Measurements from ENCODE around the gene CASZ1. TPM values are rescaled to one million over a fixed set of nuclear protein-coding genes. Genes with fewer than 3 reads are reported as not detected.

The CASZ1 gene
- total RNA-seq, 4 donors from 2014 or later, result 140 to 210 (median 169) TPM

DNA sequence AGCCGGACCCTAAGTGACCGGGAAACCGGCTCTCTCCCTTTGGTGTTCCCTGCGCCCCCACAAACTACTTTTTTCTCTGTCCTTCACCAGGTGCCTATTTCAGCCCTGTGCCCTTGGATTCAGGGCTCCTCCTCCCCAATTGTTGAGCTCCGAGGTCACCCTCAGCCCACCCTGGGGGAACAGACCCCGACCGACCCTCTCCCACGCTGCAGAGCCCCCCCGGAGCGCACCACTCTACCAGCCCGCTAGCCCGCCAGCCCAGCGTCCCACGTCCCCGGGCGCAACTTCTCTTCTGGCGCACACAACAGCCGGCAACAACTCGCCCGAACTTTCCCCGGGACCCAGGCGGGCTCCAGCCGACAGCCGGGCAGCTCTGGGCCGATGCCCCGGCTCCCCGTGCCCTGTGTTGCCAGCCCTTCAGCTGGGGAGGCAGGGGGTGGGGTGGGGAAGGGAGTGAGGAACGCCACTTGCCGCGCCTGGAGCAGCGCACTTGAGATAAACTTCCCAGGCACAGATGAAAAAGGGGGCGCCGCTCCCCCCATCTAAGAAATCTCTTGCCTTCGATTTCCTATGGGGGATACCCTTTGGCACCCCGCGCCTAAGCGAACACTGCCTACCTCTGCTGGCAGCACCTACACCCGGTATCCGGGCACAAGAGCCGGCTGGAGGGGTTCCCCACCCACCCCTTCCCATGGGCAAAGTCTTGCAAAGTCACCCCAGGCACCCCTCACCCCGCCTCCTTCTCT is 997 bp downstream of the CASZ1 start:
- no peak for DNase-seq (ENCODE audit: low spot score in 2 of 2)
- intact Hi-C loops (cut with DNase I; ENCODE audit: low total_unique reads), result no loop called here
- no peak for TF ChIP-seq POLR2A (IDR thresholded peaks at IDR 0.05)
- TF ChIP-seq CTCF (IDR thresholded peaks at IDR 0.05), result no peak
- 1 to 2% methylated on average over 32 to 41 of the region's 41 CpGs for WGBS, 2 donors
- peak overlapping the region; percentile 55 for H3K4me3 ChIP-seq (ENCODE audit: low read depth, poor library complexity, severe bottlenecking)

GRCh38 chr1:10794724-10795275 is 1.6 kb downstream of the CASZ1 start:
- no peak for TF ChIP-seq CTCF (IDR thresholded peaks at IDR 0.05)
- no peak for TF ChIP-seq POLR2A (IDR thresholded peaks at IDR 0.05)

GRCh38 chr1:10793129-10793651 is 3.3 kb downstream of the CASZ1 start:
- no peak for TF ChIP-seq CTCF (IDR thresholded peaks at IDR 0.05)
- no peak for TF ChIP-seq POLR2A (IDR thresholded peaks at IDR 0.05)
- no peak overlapping the region for H3K4me3 ChIP-seq (ENCODE audit: low read depth, poor library complexity, severe bottlenecking)
- 1% methylated on average over 9 of the region's 9 CpGs for WGBS, 2 donors
- DNase-seq (ENCODE audit: low spot score in 2 of 2), result no peak
- intact Hi-C loops (cut with DNase I; ENCODE audit: low total_unique reads), result no loop called here

More at GRCh38 chr1:10794724-10795275, 1.6 kb downstream of the CASZ1 start:
- intact Hi-C loops (cut with DNase I; ENCODE audit: low total_unique reads), result no loop called here
- DNase-seq (ENCODE audit: low spot score in 2 of 2), result no peak
- WGBS, 2 donors, result 0 to 1% methylated on average over 39 to 44 of the region's 58 CpGs
- H3K4me3 ChIP-seq (ENCODE audit: low read depth, poor library complexity, severe bottlenecking), result peak overlapping the region; percentile 55

DNA sequence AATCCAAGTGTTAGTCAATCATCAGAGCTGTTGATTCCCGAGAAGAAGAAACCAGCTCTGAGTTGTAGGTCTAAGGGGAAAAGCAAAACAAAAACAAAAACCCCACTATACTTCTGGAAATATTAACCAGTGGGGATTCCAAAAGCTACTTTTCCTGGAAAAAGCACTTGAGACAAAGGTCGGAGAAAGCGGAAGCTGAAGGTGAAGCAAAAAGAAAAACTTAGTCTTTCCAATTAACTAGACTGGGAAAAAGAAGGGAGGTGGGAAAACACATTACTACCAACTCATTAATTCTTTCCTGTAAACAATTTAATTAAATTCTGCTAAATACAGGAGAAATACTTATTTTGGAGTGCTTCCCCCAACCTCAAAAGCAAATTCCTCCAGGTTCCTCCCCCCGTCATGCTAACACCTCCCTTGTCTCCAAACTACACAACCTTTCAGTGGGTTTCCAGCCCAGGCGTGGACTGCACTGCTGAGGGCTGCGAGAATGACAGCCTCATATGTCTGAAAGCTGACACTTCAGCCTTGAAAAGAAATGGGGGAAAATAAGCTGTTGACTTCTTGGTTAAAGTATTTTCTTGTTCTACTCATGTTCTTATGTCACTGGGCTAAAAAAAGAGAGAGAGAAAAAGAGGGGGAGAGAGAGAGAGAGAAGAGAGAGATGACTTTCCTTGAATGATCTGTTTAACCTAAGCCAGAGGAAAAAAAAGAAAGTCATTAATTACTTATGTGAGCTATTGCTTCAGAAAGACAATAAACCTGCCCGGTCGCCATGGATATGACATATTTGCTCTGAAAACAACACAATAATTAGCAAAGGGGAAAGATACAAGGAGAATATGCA is 5.1 kb downstream of the CASZ1 start:
- intact Hi-C loops (cut with DNase I; ENCODE audit: low total_unique reads), result no loop called here
- TF ChIP-seq CTCF (IDR thresholded peaks at IDR 0.05) (no peak), POLR2A (IDR thresholded peaks at IDR 0.05) (no peak)
- 22 to 26% methylated on average over 8 of the region's 8 CpGs for WGBS, 2 donors
- no peak for DNase-seq (ENCODE audit: low spot score in 2 of 2)
- H3K4me3 ChIP-seq (ENCODE audit: low read depth, poor library complexity, severe bottlenecking), result no peak overlapping the region

GRCh38 chr1:10789803-10790702 is 6.4 kb downstream of the CASZ1 start:
- TF ChIP-seq POLR2A (IDR thresholded peaks at IDR 0.05) (no peak), CTCF (IDR thresholded peaks at IDR 0.05) (no peak)
- intact Hi-C loops (cut with DNase I; ENCODE audit: low total_unique reads), result no loop called here
- no peak overlapping the region for H3K4me3 ChIP-seq (ENCODE audit: low read depth, poor library complexity, severe bottlenecking)
- DNase-seq (ENCODE audit: low spot score in 2 of 2), result no peak
- 65 to 67% methylated on average over 27 of the region's 27 CpGs for WGBS, 2 donors

Measured in lower leg skin (tissue), 4 donors.